ENCODE results near the gene NT5DC2.

NT5DC2 gene

GRCh38 chr3:52533623-52534280, at the start of gene NT5DC2:
TSS of gene NT5DC2 (minus strand) at chr3:52533857. CDS start at chr3:52533737, 120 bp downstream.
- peaks cover 31% of the 10 kb centered on the region for H4K20me1 ChIP-seq (ENCODE audit: insufficient read depth, low read length)
- H3K4me3 ChIP-seq (ENCODE audit: low read length), result peak within 1 kb of the TSS; percentile 90
- H3K27ac ChIP-seq (ENCODE audit: low read length), result peak within 1 kb of the TSS; percentile 28; the same call in 1 of the 2 replicates
- H2AFZ ChIP-seq (ENCODE audit: low read depth, low read length), result peak within 1 kb of the TSS; percentile 82
- H3K27me3 ChIP-seq (ENCODE audit: low read depth, low read length), result no peaks in the 10 kb centered on the region
- H3K36me3 ChIP-seq (replicated peaks; ENCODE audit: low read depth, low read length), result peaks cover 4% of the 10 kb centered on the region
- peak within 1 kb of the TSS; percentile 86 for H3K9ac ChIP-seq (ENCODE audit: low read length)
- peaks cover 30% of the 10 kb centered on the region for H3K4me1 ChIP-seq (ENCODE audit: low read length)
- H3K4me2 ChIP-seq (ENCODE audit: low read length), result peak within 1 kb of the TSS; percentile 83
- H3K79me2 ChIP-seq (ENCODE audit: low read length), result peaks cover 57% of the 10 kb centered on the region
- no peak for TF ChIP-seq EZH2phosphoT487 (IDR thresholded peaks at IDR 0.05; ENCODE audit: low read depth)
- TF ChIP-seq, protein P1, sequence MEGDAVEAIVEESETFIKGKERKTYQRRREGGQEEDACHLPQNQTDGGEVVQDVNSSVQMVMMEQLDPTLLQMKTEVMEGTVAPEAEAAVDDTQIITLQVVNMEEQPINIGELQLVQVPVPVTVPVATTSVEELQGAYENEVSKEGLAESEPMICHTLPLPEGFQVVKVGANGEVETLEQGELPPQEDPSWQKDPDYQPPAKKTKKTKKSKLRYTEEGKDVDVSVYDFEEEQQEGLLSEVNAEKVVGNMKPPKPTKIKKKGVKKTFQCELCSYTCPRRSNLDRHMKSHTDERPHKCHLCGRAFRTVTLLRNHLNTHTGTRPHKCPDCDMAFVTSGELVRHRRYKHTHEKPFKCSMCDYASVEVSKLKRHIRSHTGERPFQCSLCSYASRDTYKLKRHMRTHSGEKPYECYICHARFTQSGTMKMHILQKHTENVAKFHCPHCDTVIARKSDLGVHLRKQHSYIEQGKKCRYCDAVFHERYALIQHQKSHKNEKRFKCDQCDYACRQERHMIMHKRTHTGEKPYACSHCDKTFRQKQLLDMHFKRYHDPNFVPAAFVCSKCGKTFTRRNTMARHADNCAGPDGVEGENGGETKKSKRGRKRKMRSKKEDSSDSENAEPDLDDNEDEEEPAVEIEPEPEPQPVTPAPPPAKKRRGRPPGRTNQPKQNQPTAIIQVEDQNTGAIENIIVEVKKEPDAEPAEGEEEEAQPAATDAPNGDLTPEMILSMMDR (IDR thresholded peaks at IDR 0.05; ENCODE audit: low read depth, low read length), result 0 out of 2 replicates have a peak, but pooled peaks have one; percentile 18
- no peaks in the 10 kb centered on the region for H3K9me3 ChIP-seq (ENCODE audit: insufficient read depth, low read length)

- Histone ChIP-seq H3K79me2 (ENCODE audit: low read length) (no peaks in the 10 kb centered on the region), H3K9ac (ENCODE audit: low read length) (no peak overlapping the region), H2AFZ (ENCODE audit: low read depth, low read length) (no peak overlapping the region), H3K4me2 (ENCODE audit: low read length) (no peak overlapping the region), H3K36me3 (replicated peaks; ENCODE audit: low read depth, low read length) (peaks cover 50% of the 10 kb centered on the region), H3K27ac (ENCODE audit: low read length) (no peak overlapping the region), H3K27me3 (ENCODE audit: low read depth, low read length) (no peaks in the 10 kb centered on the region), H3K4me1 (ENCODE audit: low read length) (no peaks in the 10 kb centered on the region), H3K9me3 (ENCODE audit: insufficient read depth, low read length) (no peaks in the 10 kb centered on the region), H4K20me1 (ENCODE audit: insufficient read depth, low read length) (no peaks in the 10 kb centered on the region), H3K4me3 (ENCODE audit: low read length) (no peak overlapping the region)
- TF ChIP-seq, protein P1 (IDR thresholded peaks at IDR 0.05; ENCODE audit: low read depth, low read length), result no peak
- TF ChIP-seq EZH2phosphoT487 (IDR thresholded peaks at IDR 0.05; ENCODE audit: low read depth), result no peak
These were observed 40.7 kb upstream of the NT5DC2 start for GRCh38 chr3:52574056-52574965.

DNA sequence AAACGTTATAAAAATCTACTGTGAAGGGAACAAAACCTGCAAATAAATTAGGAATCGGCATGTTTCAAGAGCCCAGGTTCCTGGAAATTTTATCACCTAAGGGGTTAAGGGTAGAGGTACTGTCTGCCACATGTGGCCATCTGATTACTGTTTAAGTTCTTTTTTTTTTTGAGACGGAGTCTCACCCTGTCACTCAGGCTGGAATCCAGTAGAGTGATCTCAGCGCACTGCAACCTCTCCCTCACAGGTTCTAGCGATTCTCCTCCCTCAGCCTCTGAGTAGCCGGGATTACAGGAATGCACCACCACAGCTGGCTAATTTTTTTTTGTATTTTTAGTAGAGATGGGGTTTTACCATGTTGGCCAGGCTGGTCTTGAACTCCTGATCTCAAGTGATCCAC, 38.6 kb upstream of the NT5DC2 start:
- peaks cover 32% of the 10 kb centered on the region for H3K36me3 ChIP-seq (replicated peaks; ENCODE audit: low read depth, low read length)
- H3K4me2 ChIP-seq (ENCODE audit: low read length), result no peak overlapping the region
- no peak overlapping the region for H3K9ac ChIP-seq (ENCODE audit: low read length)
- no peak overlapping the region for H3K27ac ChIP-seq (ENCODE audit: low read length)
- no peak overlapping the region for H2AFZ ChIP-seq (ENCODE audit: low read depth, low read length)
- no peaks in the 10 kb centered on the region for H3K27me3 ChIP-seq (ENCODE audit: low read depth, low read length)
- H4K20me1 ChIP-seq (ENCODE audit: insufficient read depth, low read length), result no peaks in the 10 kb centered on the region
- no peaks in the 10 kb centered on the region for H3K9me3 ChIP-seq (ENCODE audit: insufficient read depth, low read length)
- no peaks in the 10 kb centered on the region for H3K4me1 ChIP-seq (ENCODE audit: low read length)
- TF ChIP-seq, protein P1 (IDR thresholded peaks at IDR 0.05; ENCODE audit: low read depth, low read length), result no peak
- TF ChIP-seq EZH2phosphoT487 (IDR thresholded peaks at IDR 0.05; ENCODE audit: low read depth), result no peak
- no peaks in the 10 kb centered on the region for H3K79me2 ChIP-seq (ENCODE audit: low read length)
- H3K4me3 ChIP-seq (ENCODE audit: low read length), result no peak overlapping the region

DNA sequence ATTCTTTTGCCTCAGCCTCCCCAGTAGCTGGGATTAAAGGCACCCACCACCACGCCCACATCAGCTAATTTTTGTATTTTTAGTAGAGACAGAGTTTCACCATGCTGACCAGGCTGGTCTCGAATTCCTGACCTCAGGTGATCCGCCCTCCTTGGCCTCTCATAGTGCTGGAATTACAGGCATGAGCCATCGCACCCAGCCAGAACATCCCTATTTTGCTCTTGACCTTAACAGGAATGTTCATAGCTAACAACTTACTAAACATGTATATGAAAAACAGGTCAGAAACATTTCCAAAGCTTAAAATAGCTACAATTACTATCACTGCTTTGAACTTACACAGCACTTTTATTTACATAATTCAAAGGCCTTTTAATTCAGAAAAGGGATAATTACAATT, 36.4 kb upstream of the NT5DC2 start:
- Histone ChIP-seq H3K36me3 (replicated peaks; ENCODE audit: low read depth, low read length) (peaks cover 17% of the 10 kb centered on the region), H3K4me2 (ENCODE audit: low read length) (no peak overlapping the region), H3K27me3 (ENCODE audit: low read depth, low read length) (no peaks in the 10 kb centered on the region), H3K9ac (ENCODE audit: low read length) (no peak overlapping the region), H3K4me3 (ENCODE audit: low read length) (no peak overlapping the region), H3K79me2 (ENCODE audit: low read length) (no peaks in the 10 kb centered on the region), H3K27ac (ENCODE audit: low read length) (no peak overlapping the region), H2AFZ (ENCODE audit: low read depth, low read length) (no peak overlapping the region), H4K20me1 (ENCODE audit: insufficient read depth, low read length) (no peaks in the 10 kb centered on the region), H3K9me3 (ENCODE audit: insufficient read depth, low read length) (no peaks in the 10 kb centered on the region), H3K4me1 (ENCODE audit: low read length) (no peaks in the 10 kb centered on the region)
- TF ChIP-seq EZH2phosphoT487 (IDR thresholded peaks at IDR 0.05; ENCODE audit: low read depth), result no peak
- TF ChIP-seq, protein P1 (IDR thresholded peaks at IDR 0.05; ENCODE audit: low read depth, low read length), result no peak

Measured in OCI-LY3 (cell line).